Common myeloid progenitor, CD34-positive (primary cell): ENCODE results near the gene FBXW7.

Source experiments
- CTCF ChIA-PET: fragments of 350-600 bp; sonication (Branson Sonifier 250); formaldehyde crosslinking; loops from one replicate; lab custom pipeline; 2021; ENCODE audit warnings: antibody characterized with exemption; lab: Charles Lee
- POLR2A ChIA-PET: fragments of 350-600 bp; sonication (Branson Sonifier 250); formaldehyde crosslinking; loops from one replicate; lab custom pipeline; 2021; ENCODE audit warnings: antibody characterized with exemption; lab: Charles Lee
- DNase-seq, 3 donors: peaks; one replicate each; pipeline versions ENCODE4 v3.0.0 to v3.0.0-alpha.2; 2013
- H3K27ac ChIP-seq, 2 experiments: 1 replicate in 1 of 2; 2 replicates in 1 of 2; pipeline ENCODE4 v1.7.0; 2013; ENCODE audit warnings: inconsistent platforms in 2 of 2, low read length in 2 of 2, mild to moderate bottlenecking in 2 of 2, low read depth in 1 of 2, moderate library complexity in 1 of 2; ENCODE audit not compliant: severe bottlenecking in 2 of 2, insufficient read depth in 1 of 2, poor library complexity in 1 of 2
- H3K27me3 ChIP-seq, 5 experiments: replicated peaks in 2 of 5; 1 replicate in 3 of 5; 2 replicates in 2 of 5; pipeline versions ENCODE4 v1.6.1 to v1.7.0; 2013; ENCODE audit warnings: low read length in 4 of 5, mild to moderate bottlenecking in 2 of 5, moderate library complexity in 2 of 5, inconsistent platforms in 1 of 5; ENCODE audit not compliant: insufficient read depth in 5 of 5, control insufficient read depth in 4 of 5
- H3K36me3 ChIP-seq, 4 experiments: 1 replicate in 2 of 4; 2 replicates in 2 of 4; pipeline versions ENCODE4 v1.6.1 to v1.7.0; 2013; ENCODE audit warnings: low read length in 3 of 4, control low read depth in 1 of 4, mild to moderate bottlenecking in 1 of 4; ENCODE audit not compliant: control insufficient read depth in 4 of 4, insufficient read depth in 4 of 4
- H3K4me1 ChIP-seq, 4 experiments: 1 replicate in 3 of 4; 2 replicates in 1 of 4; pipeline versions ENCODE4 v1.6.1 to v1.7.1; 2013; ENCODE audit warnings: low read length in 3 of 4, mild to moderate bottlenecking in 3 of 4, control low read depth in 1 of 4, inconsistent platforms in 1 of 4, moderate library complexity in 1 of 4; ENCODE audit not compliant: control insufficient read depth in 4 of 4, insufficient read depth in 4 of 4; ENCODE audit errors: control extremely low read depth in 1 of 4
- H3K4me3 ChIP-seq, 7 experiments: 1 replicate in 4 of 7; 2 replicates in 3 of 7; pipeline versions ENCODE4 v1.5.1 to v1.7.0; 2013; ENCODE audit warnings: mild to moderate bottlenecking in 7 of 7, low read length in 6 of 7, moderate library complexity in 6 of 7, inconsistent platforms in 2 of 7, low read depth in 2 of 7, control low read depth in 1 of 7; ENCODE audit not compliant: insufficient read depth in 4 of 7, control insufficient read depth in 1 of 7; ENCODE audit errors: extremely low read depth in 1 of 7
- H3K9me3 ChIP-seq, 5 experiments: 1 replicate in 4 of 5; 2 replicates in 1 of 5; pipeline versions ENCODE4 v1.6.1 to v1.7.1; 2013; ENCODE audit warnings: low read length in 4 of 5, mild to moderate bottlenecking in 2 of 5, inconsistent platforms in 1 of 5, low read depth in 1 of 5, moderate library complexity in 1 of 5; ENCODE audit not compliant: control insufficient read depth in 4 of 5, insufficient read depth in 2 of 5; ENCODE audit errors: control extremely low read depth in 1 of 5
- WGBS: methylation state at CpG from one replicate; pipeline ENCODE4 v1.1.5; 2013; ENCODE audit not compliant: insufficient coverage; 5-methylcytosine and 5-hydroxymethylcytosine counted together

The FBXW7 gene

GRCh38 chr4:152309418-152309817 is 226.5 kb downstream of the FBXW7 start:
- no peaks in the 10 kb centered on the region for H3K9me3 ChIP-seq
- CTCF ChIA-PET: interaction anchor here (0.9 kb wide), 1 partner anchor 11 kb away, joined by 3 read pairs; no protein-coding TSS in a partner anchor
- WGBS: no CpG with 5 or more reads among the region's 2 CpGs

GRCh38 chr4:152308951-152309350 is 226.9 kb downstream of the FBXW7 start:
- Histone ChIP-seq H3K4me3 (no peak overlapping the region), H3K27ac (no peak overlapping the region), H3K36me3 (no peaks in the 10 kb centered on the region), H3K4me1 (peaks cover 0 to 3% (median 0%) of the 10 kb centered on the region in 4 experiments), H3K9me3 (no peaks in the 10 kb centered on the region), H3K27me3 (peaks cover 0 to 6% (median 0%) of the 10 kb centered on the region in 5 experiments)
- DNase-seq: no peak
- 86% methylated on average over 3 of the region's 4 CpGs for WGBS
- ChIA-PET CTCF (interaction anchor here (0.9 kb wide), 1 partner anchor 11 kb away, joined by 3 read pairs; no protein-coding TSS in a partner anchor), POLR2A (no interaction called here)

More at GRCh38 chr4:152309418-152309817, 226.5 kb downstream of the FBXW7 start:
- Histone ChIP-seq H3K4me3 (no peak overlapping the region), H3K27me3 (peaks cover 0 to 6% (median 0%) of the 10 kb centered on the region in 5 experiments), H3K27ac (no peak overlapping the region), H3K4me1 (peaks cover 0 to 3% (median 0%) of the 10 kb centered on the region in 4 experiments), H3K36me3 (no peaks in the 10 kb centered on the region)
- POLR2A ChIA-PET: no interaction called here
- no peak for DNase-seq

DNA sequence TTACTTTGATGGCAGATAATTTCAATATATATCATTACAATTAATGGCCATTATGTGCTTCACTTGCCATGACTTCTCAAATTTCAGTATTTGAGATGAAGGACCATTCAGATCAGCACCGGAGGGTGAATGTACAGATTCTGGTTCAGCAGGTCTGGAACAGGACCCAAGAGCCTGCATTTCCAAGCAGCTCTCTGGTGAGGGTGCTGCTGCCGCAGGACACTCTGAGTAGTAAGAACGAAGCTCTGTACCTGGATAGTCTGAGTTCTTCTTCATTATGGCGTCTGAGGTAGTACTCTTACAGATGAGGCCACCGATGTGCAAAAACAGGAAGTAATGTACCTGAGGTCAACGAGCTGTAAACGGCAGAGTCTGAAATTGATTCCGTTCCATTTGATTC is 228.2 kb downstream of the FBXW7 start:
- WGBS: 85% methylated on average over 7 of the region's 8 CpGs
- CTCF ChIA-PET: no interaction called here

DNA sequence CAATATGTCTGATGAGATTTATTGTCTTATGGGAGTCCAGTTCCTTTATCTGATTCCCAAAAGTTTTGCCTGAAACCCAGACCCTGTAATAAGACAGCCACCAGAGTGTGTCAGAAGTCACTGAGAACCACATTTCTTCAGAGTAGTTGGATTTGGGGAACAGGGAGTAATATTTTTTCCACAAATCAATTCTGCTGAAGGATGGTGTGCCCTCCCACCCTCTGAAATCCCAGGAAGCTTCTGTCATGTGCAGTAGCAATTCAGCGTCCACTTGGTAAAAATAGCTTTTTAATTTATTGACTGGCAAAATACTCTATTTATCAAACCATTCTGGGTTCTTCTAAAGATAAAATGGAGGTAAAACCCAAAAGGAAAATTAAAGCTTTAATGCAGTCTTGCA is 229.4 kb downstream of the FBXW7 start:
- Histone ChIP-seq H3K27me3 (peaks cover 0 to 4% (median 0%) of the 10 kb centered on the region in 5 experiments), H3K4me3 (no peak overlapping the region), H3K27ac (no peak overlapping the region), H3K9me3 (no peaks in the 10 kb centered on the region), H3K4me1 (peaks cover 0 to 3% (median 0%) of the 10 kb centered on the region in 4 experiments), H3K36me3 (no peaks in the 10 kb centered on the region)
- ChIA-PET POLR2A (no interaction called here), CTCF (no interaction called here)
- no peak for DNase-seq
- no CpG with 5 or more reads among the region's 1 CpG for WGBS

More for the DNA sequence above, 228.2 kb downstream of the FBXW7 start:
- Histone ChIP-seq H3K4me1 (peaks cover 0 to 3% (median 0%) of the 10 kb centered on the region in 4 experiments), H3K27me3 (peaks cover 0 to 4% (median 0%) of the 10 kb centered on the region in 5 experiments), H3K36me3 (no peaks in the 10 kb centered on the region), H3K9me3 (no peaks in the 10 kb centered on the region), H3K4me3 (no peak overlapping the region), H3K27ac (no peak overlapping the region)
- DNase-seq: no peak
- POLR2A ChIA-PET: no interaction called here

GRCh38 chr4:152304220-152304619 is 231.7 kb downstream of the FBXW7 start:
- Histone ChIP-seq H3K27ac (no peak overlapping the region), H3K9me3 (no peaks in the 10 kb centered on the region), H3K4me3 (no peak overlapping the region), H3K4me1 (no peaks in the 10 kb centered on the region), H3K27me3 (peaks cover 0 to 4% (median 0%) of the 10 kb centered on the region in 5 experiments), H3K36me3 (no peaks in the 10 kb centered on the region)
- POLR2A ChIA-PET: no interaction called here
- 97% methylated on average over 5 of the region's 5 CpGs for WGBS
- DNase-seq: no peak
- CTCF ChIA-PET: no interaction called here

GRCh38 chr4:152301381-152301780 is 234.5 kb downstream of the FBXW7 start:
- CTCF ChIA-PET: interaction anchor here (0.6 kb wide), 1 partner anchor 218 kb away, joined by 4 read pairs; no protein-coding TSS in a partner anchor
- H3K36me3 ChIP-seq: no peaks in the 10 kb centered on the region
- no peaks in the 10 kb centered on the region for H3K9me3 ChIP-seq
- no peak for DNase-seq
- H3K27ac ChIP-seq: no peak overlapping the region
- H3K4me3 ChIP-seq: no peak overlapping the region
- no peaks in the 10 kb centered on the region for H3K4me1 ChIP-seq
- peaks cover 0 to 3% (median 0%) of the 10 kb centered on the region in 5 experiments for H3K27me3 ChIP-seq
- 91% methylated on average over 3 of the region's 6 CpGs for WGBS
- POLR2A ChIA-PET: no interaction called here

DNA sequence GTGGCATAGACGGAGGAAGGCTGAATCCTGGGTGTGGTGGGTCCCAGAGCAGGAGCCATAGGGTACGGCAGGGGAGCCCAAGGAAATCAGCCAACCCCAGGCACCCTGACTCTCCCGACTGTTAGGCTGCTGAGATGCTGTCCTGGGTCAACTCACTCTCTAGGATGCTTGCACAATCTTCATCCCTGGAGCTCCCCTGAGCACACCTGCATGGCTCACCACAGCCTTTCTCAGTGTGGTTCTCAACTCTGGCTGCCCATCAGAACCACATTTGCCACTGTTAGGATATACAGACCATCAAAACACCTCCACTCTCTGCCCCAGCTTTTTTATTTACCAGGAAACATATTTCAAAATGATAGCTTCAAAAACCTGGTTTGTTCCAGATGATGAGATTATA is 236.3 kb downstream of the FBXW7 start:
- WGBS: 89% methylated on average over 3 of the region's 3 CpGs
- no peak for DNase-seq
- Histone ChIP-seq H3K27me3 (peaks cover 0 to 2% (median 0%) of the 10 kb centered on the region in 5 experiments), H3K4me3 (no peak overlapping the region), H3K27ac (no peak overlapping the region), H3K36me3 (no peaks in the 10 kb centered on the region), H3K4me1 (no peaks in the 10 kb centered on the region), H3K9me3 (no peaks in the 10 kb centered on the region)
- POLR2A ChIA-PET: interaction anchor here (0.7 kb wide), 1 partner anchor 34 kb away, joined by 3 read pairs; no protein-coding TSS in a partner anchor
- CTCF ChIA-PET: interaction anchor here (0.8 kb wide), 1 partner anchor 25 kb away, joined by 3 read pairs; no protein-coding TSS in a partner anchor
